ENCODE data around the gene LRRC75A.

DNA sequence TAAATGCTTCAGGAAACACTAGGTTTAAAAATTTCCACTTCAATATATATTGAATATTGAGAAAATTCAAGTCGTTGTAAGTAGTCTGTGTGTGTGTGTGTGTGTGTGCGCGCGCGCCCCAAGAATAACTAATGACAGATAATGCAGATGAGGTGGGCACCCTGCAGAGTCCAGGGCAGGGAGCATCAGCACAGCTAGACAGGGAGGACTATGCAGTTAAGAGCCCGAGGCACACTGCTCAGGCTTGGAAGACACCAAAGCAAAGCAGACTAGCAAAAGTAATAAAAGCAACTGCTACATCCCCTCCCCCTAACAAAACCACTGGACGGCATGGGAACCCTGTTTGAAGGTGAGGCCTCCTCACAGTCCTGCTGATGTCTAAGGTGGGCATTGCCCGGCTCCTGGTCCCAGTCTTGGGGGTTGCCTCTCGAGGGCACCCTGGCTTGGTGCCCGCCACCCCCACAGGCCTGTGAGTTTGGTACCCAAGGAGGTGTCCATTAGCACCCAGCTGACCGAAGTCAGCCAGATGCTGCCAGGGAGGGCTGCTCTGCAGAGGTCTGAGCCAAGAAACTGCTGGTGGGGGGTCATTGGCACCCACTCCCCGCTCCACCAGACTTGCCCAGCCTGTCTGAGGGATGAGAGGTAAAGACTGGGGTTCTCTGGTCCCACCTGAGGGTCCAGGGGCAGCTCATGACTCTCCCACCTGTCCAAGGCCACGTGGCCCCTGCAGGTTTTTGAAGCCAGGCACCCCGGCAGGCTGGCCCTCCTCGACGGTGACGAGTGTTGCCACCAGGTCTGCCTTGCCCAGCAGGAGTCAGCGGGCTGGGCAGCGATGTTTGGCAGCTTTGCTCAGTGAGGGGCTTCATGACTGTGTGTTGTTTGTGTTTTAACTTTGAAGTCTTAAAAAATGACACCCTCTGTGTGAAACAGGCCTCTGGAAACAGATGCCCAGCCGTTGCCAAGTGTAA, 18.7 kb downstream of the LRRC75A start:
- TF ChIP-seq, protein P1, sequence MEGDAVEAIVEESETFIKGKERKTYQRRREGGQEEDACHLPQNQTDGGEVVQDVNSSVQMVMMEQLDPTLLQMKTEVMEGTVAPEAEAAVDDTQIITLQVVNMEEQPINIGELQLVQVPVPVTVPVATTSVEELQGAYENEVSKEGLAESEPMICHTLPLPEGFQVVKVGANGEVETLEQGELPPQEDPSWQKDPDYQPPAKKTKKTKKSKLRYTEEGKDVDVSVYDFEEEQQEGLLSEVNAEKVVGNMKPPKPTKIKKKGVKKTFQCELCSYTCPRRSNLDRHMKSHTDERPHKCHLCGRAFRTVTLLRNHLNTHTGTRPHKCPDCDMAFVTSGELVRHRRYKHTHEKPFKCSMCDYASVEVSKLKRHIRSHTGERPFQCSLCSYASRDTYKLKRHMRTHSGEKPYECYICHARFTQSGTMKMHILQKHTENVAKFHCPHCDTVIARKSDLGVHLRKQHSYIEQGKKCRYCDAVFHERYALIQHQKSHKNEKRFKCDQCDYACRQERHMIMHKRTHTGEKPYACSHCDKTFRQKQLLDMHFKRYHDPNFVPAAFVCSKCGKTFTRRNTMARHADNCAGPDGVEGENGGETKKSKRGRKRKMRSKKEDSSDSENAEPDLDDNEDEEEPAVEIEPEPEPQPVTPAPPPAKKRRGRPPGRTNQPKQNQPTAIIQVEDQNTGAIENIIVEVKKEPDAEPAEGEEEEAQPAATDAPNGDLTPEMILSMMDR (conservative IDR thresholded peaks at IDR 0.05) = no peak
- TF ChIP-seq EZH2 (IDR thresholded peaks at IDR 0.05; ENCODE audit: low read depth) = no peak
